ENCODE results near the gene NRAS.

NRAS gene

GRCh38 chr1:114671011-114671938, 45.3 kb downstream of the NRAS start:
- no peak overlapping the region for H3K4me3 ChIP-seq (ENCODE audit: low read depth, low read length)
- DNase-seq (ENCODE audit: low read depth), result no peak
- TF ChIP-seq CTCF (IDR thresholded peaks at IDR 0.05; ENCODE audit: control insufficient read depth, extremely low read depth, insufficient read depth), result peak; percentile 59

GRCh38 chr1:114670083-114671010, 46.2 kb downstream of the NRAS start:
- no peak for TF ChIP-seq CTCF (IDR thresholded peaks at IDR 0.05; ENCODE audit: control insufficient read depth, extremely low read depth, insufficient read depth)
- DNase-seq (ENCODE audit: low read depth), result peak; percentile 83

DNA sequence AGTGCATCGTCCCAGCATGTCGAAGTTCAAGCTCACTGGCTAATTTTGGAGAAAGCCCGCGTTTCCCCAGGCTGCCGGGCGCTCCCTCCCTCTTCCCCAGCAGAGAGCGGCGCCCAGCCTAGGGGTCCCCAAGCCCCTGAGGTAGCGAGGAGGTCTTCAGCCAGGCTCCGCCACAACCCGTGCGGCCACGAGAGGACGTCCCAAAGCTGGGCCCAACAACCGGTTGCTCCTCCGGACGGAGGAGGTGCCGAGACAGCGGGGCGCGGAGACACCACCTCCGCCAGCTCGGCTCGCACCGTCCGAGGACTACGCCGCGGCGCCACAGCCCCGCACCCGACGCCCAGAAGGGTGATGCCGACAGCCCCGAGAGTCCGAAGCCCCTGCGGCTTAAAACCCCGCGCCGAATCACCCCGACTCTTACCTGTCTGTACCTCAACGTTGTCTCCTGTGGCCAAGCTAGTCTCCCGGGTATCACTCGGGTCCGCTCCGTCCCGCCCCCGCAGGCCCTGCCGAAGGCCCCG, 46.9 kb downstream of the NRAS start, which contains the start of gene DENND2C:
DENND2C (minus strand) TSS at position 488 of the 521 bp plus-strand sequence. CDS start 44,065 bp downstream, outside the sequence.
- no peak for DNase-seq (ENCODE audit: low read depth)
- TF ChIP-seq CTCF (IDR thresholded peaks at IDR 0.05; ENCODE audit: control insufficient read depth, extremely low read depth, insufficient read depth), result peak; percentile 38
- peak within 1 kb of the TSS; percentile 78 for H3K4me3 ChIP-seq (ENCODE audit: low read depth, low read length)

More at GRCh38 chr1:114670083-114671010, 46.2 kb downstream of the NRAS start:
- H3K4me3 ChIP-seq (ENCODE audit: low read depth, low read length), result peak overlapping the region; percentile 78

DNA sequence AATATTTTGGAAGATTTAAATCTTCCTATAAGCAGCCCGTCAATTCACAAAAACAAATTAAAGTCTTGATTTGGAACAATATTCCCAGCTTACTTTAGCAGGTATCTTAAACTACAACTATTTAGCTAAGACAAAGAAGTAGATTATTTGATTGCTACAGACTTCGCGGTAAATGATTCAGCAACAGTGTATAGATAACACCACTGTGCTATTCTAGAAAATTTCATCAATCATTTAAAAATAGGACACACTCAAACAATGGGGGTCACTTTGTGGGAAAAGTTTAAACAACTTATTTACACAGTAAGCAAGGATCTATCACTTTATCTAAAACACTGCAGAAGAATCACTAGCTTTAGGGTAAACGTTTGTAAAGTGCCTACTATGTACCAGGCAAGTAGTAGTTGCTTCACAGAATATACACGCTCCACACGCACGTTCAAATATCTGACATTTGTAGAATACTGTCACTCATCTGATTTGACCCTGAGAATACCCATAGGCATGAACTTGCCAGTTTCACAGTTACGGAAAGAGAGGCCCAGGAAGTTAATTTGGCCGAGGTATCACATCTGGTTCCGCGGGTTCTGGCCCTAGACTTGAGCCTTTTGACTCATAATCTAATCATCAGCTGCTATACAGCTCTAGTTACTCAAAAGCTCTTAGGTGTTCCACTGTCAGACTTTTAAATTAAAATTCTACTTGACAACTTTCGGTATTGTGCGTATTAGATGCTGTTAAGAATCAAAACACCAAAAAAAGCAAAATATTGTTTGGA, 47.6 kb downstream of the NRAS start:
- peak overlapping the region; percentile 78 for H3K4me3 ChIP-seq (ENCODE audit: low read depth, low read length)
- TF ChIP-seq CTCF (IDR thresholded peaks at IDR 0.05; ENCODE audit: control insufficient read depth, extremely low read depth, insufficient read depth), result no peak
- DNase-seq (ENCODE audit: low read depth), result no peak

DNA sequence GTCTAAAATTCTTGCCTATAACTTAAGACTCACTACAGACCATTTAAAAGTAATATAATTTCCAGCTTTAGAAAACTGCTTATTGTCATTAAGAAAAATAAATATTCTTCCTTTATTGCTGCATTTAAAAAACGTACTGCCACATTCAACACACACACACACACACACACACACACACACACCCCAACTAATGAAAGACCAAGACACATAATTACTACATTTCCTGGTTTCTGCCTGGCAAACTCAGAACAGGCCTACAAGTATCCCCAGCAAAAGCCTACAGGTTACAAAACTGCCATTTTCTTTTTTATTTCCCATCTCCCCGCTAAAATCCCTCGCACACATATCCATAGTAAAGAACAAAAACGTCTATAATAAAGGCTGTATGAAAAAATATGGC, 48.2 kb downstream of the NRAS start:
- DNase-seq (ENCODE audit: low read depth), result no peak
- no peak for TF ChIP-seq CTCF (IDR thresholded peaks at IDR 0.05; ENCODE audit: control insufficient read depth, extremely low read depth, insufficient read depth)
- H3K4me3 ChIP-seq (ENCODE audit: low read depth, low read length), result no peak overlapping the region

DNA sequence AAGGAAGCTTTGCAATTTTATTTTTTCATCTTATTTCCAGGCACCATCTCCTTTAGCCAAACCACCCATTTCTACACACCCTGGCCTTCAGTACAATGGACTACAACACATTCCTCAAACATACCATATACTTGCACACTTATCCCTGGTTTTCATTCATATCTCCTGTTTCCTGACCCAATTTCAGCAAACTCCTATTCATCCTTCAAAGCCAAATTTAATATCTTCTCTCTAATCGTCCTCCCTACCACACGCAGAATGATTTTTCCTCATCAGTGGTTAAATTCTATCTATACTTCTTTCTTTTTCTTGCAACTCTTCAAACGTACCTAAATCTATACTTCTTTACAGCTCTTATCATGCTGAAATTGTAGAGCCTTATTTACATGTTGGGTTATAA, 49.6 kb downstream of the NRAS start:
- no peak for TF ChIP-seq CTCF (IDR thresholded peaks at IDR 0.05; ENCODE audit: control insufficient read depth, extremely low read depth, insufficient read depth)
- DNase-seq (ENCODE audit: low read depth), result no peak
- H3K4me3 ChIP-seq (ENCODE audit: low read depth, low read length), result no peak overlapping the region
